Measurements from ENCODE around the gene CCZ1. TPM values are rescaled to one million over a fixed set of nuclear protein-coding genes. Genes with fewer than 3 reads are reported as not detected.
"Not testable (repeated sequence)": the region's sequence is repeated elsewhere in the genome, so short reads cannot be mapped to it uniquely, and the experiment has no call there.

Gene CCZ1
- total RNA-seq (2022) (86.3 and 92.6 TPM in 2 replicates), Bru-seq, nascent RNA (percentile 68 among the genes with signal in this experiment), BruChase-seq, experiment 1, labeled RNA remaining after a 6-hour chase (percentile 77 among the genes with signal in this experiment), BruChase-seq, experiment 2, labeled RNA remaining after a 2-hour chase (percentile 77 among the genes with signal in this experiment)
- long read RNA-seq, transcript CCZ1-201 (15 exons, 1,802 nt): major isoform, 89 of 105 reads
- long read RNA-seq, partial matches to known transcripts: 3 of 105 reads
- long read RNA-seq, other reads (novel, unspliced or antisense): 12 of 105 reads

- peak; percentile 20 for TF ChIP-seq CTCF (IDR thresholded peaks at IDR 0.05; ENCODE audit: unreplicated experiment)
- intact Hi-C loops (cut with micrococcal nuclease); H3K4me1 Mint-ChIP-seq (ENCODE audit: insufficient read depth, unreplicated experiment); H3K27me3 Mint-ChIP-seq (ENCODE audit: insufficient read depth, unreplicated experiment); H3K9me3 Mint-ChIP-seq (ENCODE audit: unreplicated experiment); CTCF ChIA-PET; BruUV-seq (replicated peaks); POLR2A ChIA-PET: not testable (repeated sequence)
- peaks cover 11% of the 10 kb centered on the region for H3K36me3 Mint-ChIP-seq (ENCODE audit: insufficient read depth, unreplicated experiment)
- H3K27ac Mint-ChIP-seq (ENCODE audit: low read depth, unreplicated experiment): peak within 1 kb of the TSS; percentile 73
- peak; percentile 68 for DNase-seq (ENCODE audit: unreplicated experiment)
- H3K4me3 Mint-ChIP-seq (ENCODE audit: unreplicated experiment): peak within 1 kb of the TSS; percentile 73
These were observed at the start of gene CCZ1 for GRCh38 chr7:5898480-5899224. Gene CCZ1, plus strand, starts transcription at chr7:5898733. Its CDS starts 67 bp downstream, at chr7:5898800.

- CTCF ChIA-PET: interaction anchor here (0.6 kb wide), 1 partner anchor 23 kb away, joined by 3 read pairs; no protein-coding TSS in a partner anchor
- Mint-ChIP-seq H3K27me3 (ENCODE audit: insufficient read depth, unreplicated experiment) (no peaks in the 10 kb centered on the region), H3K4me1 (ENCODE audit: insufficient read depth, unreplicated experiment) (no peaks in the 10 kb centered on the region), H3K9me3 (ENCODE audit: unreplicated experiment) (no peaks in the 10 kb centered on the region), H3K27ac (ENCODE audit: low read depth, unreplicated experiment) (no peak overlapping the region), H3K36me3 (ENCODE audit: insufficient read depth, unreplicated experiment) (no peaks in the 10 kb centered on the region), H3K4me3 (ENCODE audit: unreplicated experiment) (no peak overlapping the region)
- BruUV-seq (replicated peaks): no TSS peak
- intact Hi-C loops (cut with micrococcal nuclease): loop anchor here (10.0 kb wide), 1 partner anchor 144 kb away; no protein-coding TSS in a partner anchor
- TF ChIP-seq CTCF (IDR thresholded peaks at IDR 0.05; ENCODE audit: unreplicated experiment): no peak
- no peak for DNase-seq (ENCODE audit: unreplicated experiment)
- POLR2A ChIA-PET: interaction anchor here (0.6 kb wide), 1 partner anchor 80 kb away, joined by 3 read pairs; no protein-coding TSS in a partner anchor
These were observed 47.6 kb upstream of the CCZ1 start for GRCh38 chr7:5850944-5851343.

GRCh38 chr7:5854738-5855137, 43.8 kb upstream of the CCZ1 start:
- Mint-ChIP-seq H3K27ac (ENCODE audit: low read depth, unreplicated experiment) (no peak overlapping the region), H3K27me3 (ENCODE audit: insufficient read depth, unreplicated experiment) (no peaks in the 10 kb centered on the region), H3K9me3 (ENCODE audit: unreplicated experiment) (no peaks in the 10 kb centered on the region), H3K4me1 (ENCODE audit: insufficient read depth, unreplicated experiment) (no peaks in the 10 kb centered on the region), H3K4me3 (ENCODE audit: unreplicated experiment) (no peak overlapping the region), H3K36me3 (ENCODE audit: insufficient read depth, unreplicated experiment) (no peaks in the 10 kb centered on the region)
- ChIA-PET POLR2A (interaction anchor here (0.9 kb wide), 1 partner anchor 32 kb away, joined by 3 read pairs; no protein-coding TSS in a partner anchor), CTCF (interaction anchor here (0.6 to 1.7 kb wide), 4 partner anchors 13 to 580 kb away, joined by 3 to 8 read pairs (median 4); no protein-coding TSS in a partner anchor)
- DNase-seq (ENCODE audit: unreplicated experiment): no peak
- no peak for TF ChIP-seq CTCF (IDR thresholded peaks at IDR 0.05; ENCODE audit: unreplicated experiment)
- intact Hi-C loops (cut with micrococcal nuclease): loop anchor here (10.0 kb wide), 1 partner anchor 140 kb away; no protein-coding TSS in a partner anchor
- BruUV-seq (replicated peaks): no TSS peak

- H3K9me3 Mint-ChIP-seq (ENCODE audit: unreplicated experiment); H3K4me1 Mint-ChIP-seq (ENCODE audit: insufficient read depth, unreplicated experiment); DNase-seq (ENCODE audit: unreplicated experiment); H3K27ac Mint-ChIP-seq (ENCODE audit: low read depth, unreplicated experiment); BruUV-seq (replicated peaks); H3K36me3 Mint-ChIP-seq (ENCODE audit: insufficient read depth, unreplicated experiment); H3K4me3 Mint-ChIP-seq (ENCODE audit: unreplicated experiment); H3K27me3 Mint-ChIP-seq (ENCODE audit: insufficient read depth, unreplicated experiment): not testable (repeated sequence)
- ChIA-PET CTCF (interaction anchor here (0.6 to 1.8 kb wide), 29 partner anchors 8 to 658 kb away, joined by 3 to 12 read pairs (median 4); partner anchors contain the start of gene RNF216), POLR2A (interaction anchor here (0.8 to 1.1 kb wide), 2 partner anchors 158 to 249 kb away, joined by 3 read pairs; no protein-coding TSS in a partner anchor)
- intact Hi-C loops (cut with micrococcal nuclease): loop anchor here (10.0 kb wide), 1 partner anchor 138 kb away; no protein-coding TSS in a partner anchor
These were observed 41.4 kb upstream of the CCZ1 start for GRCh38 chr7:5857041-5857575.

GRCh38 chr7:5858494-5858893, 40.0 kb upstream of the CCZ1 start:
- not testable (repeated sequence) for H3K4me3 Mint-ChIP-seq (ENCODE audit: unreplicated experiment); H3K4me1 Mint-ChIP-seq (ENCODE audit: insufficient read depth, unreplicated experiment); H3K27ac Mint-ChIP-seq (ENCODE audit: low read depth, unreplicated experiment); H3K36me3 Mint-ChIP-seq (ENCODE audit: insufficient read depth, unreplicated experiment); DNase-seq (ENCODE audit: unreplicated experiment); H3K9me3 Mint-ChIP-seq (ENCODE audit: unreplicated experiment); BruUV-seq (replicated peaks)
- POLR2A ChIA-PET: interaction anchor here (0.7 kb wide), 1 partner anchor 137 kb away, joined by 4 read pairs; no protein-coding TSS in a partner anchor
- CTCF ChIA-PET: interaction anchor here (0.7 kb wide), 1 partner anchor 1544 kb away, joined by 5 read pairs; no protein-coding TSS in a partner anchor
- H3K27me3 Mint-ChIP-seq (ENCODE audit: insufficient read depth, unreplicated experiment): peaks cover 15% of the 10 kb centered on the region
- intact Hi-C loops (cut with micrococcal nuclease): loop anchor here (10.0 kb wide), 1 partner anchor 136 kb away; no protein-coding TSS in a partner anchor

- peaks cover 33% of the 10 kb centered on the region for H3K27me3 Mint-ChIP-seq (ENCODE audit: insufficient read depth, unreplicated experiment)
- H3K4me1 Mint-ChIP-seq (ENCODE audit: insufficient read depth, unreplicated experiment); intact Hi-C loops (cut with micrococcal nuclease); H3K4me3 Mint-ChIP-seq (ENCODE audit: unreplicated experiment); BruUV-seq (replicated peaks); H3K27ac Mint-ChIP-seq (ENCODE audit: low read depth, unreplicated experiment); POLR2A ChIA-PET; H3K9me3 Mint-ChIP-seq (ENCODE audit: unreplicated experiment); CTCF ChIA-PET; H3K36me3 Mint-ChIP-seq (ENCODE audit: insufficient read depth, unreplicated experiment); DNase-seq (ENCODE audit: unreplicated experiment): not testable (repeated sequence)
These were observed 37.3 kb upstream of the CCZ1 start for GRCh38 chr7:5861281-5861680.
